Inflammatory macrophage treated with lipopolysaccharide for 1 hour (primary cell): ENCODE measurements around the gene PABPC1L2B.
"Not testable (repeated sequence)": the region's sequence is repeated elsewhere in the genome, so short reads cannot be mapped to it uniquely, and the experiment has no call there.

Experiments used
- DNase-seq, 2 donors: peaks; one replicate each; pipeline ENCODE4 v3.0.0-alpha.2; 2020 to 2022

The PABPC1L2B gene

GRCh38 chrX:73002733-73003132 is at the start of gene PABPC1L2B:
PABPC1L2B (plus strand) TSS chrX:73002939; CDS start chrX:73003643, 704 bp downstream.
- DNase-seq = not testable (repeated sequence)

GRCh38 chrX:72959971-72960370 is 42.8 kb upstream of the PABPC1L2B start:
- DNase-seq = not testable (repeated sequence)

- not testable (repeated sequence) for DNase-seq
Measured at GRCh38 chrX:72971859-72972258, 30.9 kb upstream of the PABPC1L2B start.

DNA sequence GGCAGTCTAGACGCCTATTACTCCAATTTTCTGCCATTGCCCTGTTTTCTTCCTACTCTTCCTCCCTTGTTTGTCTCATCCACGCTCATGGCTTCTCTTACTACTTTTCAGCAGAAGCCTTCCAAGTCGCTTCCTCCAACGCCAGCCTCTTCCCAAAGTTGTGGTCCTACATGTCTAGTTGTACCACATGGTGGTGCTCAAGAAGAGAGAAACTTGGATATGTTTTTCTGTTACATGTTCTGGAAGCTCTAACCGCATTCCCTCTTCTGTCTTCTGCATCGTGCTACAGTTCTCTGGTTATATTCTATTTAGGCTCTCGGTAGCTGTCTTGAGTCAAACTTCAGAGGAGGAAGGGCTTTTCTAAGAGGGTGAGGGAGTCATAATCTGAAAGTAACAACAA is 27.9 kb upstream of the PABPC1L2B start:
- not testable (repeated sequence) for DNase-seq

DNA sequence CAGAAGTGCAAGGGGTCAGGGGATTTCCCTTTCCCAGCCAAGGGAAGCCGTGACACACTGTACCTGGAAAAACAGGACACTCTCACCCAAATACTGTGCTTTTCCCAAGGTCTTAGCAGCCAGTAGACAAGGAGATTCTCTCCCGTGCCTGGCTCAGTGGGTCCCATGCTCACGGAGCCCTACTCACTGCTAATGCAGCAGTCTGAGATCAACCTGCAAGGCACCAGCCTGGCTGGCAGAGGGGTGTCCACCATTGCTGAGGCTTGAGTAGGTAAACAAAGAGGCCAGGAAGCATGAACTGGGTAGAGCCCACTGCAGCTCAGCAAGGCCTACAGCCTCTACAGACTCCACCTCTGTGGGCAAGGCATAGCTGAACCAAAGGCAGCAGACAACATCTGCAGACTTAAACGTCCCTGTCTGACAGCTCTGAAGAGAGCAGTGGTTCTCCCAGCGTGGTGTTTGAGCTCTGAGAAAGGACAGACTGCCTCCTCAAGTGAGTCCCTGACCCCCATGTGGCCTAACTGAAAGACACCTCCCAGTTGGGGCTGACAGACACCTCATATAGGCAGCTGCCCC is 21.8 kb upstream of the PABPC1L2B start:
- DNase-seq = not testable (repeated sequence)

DNA sequence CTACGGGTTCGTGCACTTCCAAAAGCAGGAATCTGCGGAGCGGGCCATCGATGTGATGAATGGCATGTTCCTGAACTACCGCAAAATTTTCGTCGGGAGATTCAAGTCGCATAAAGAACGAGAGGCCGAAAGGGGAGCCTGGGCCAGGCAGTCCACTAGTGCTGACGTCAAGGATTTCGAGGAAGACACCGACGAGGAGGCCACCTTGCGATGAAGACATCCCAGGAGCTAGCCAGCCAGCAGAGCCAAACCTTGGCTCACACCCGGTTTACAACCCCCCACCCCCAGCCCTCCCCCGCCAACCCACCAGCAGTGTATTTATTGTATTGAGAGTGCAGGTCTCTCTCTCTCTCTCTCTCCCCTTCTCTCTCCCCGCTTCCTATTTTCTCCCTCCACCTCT is 1.3 kb downstream of the PABPC1L2B start:
- DNase-seq = not testable (repeated sequence)

DNA sequence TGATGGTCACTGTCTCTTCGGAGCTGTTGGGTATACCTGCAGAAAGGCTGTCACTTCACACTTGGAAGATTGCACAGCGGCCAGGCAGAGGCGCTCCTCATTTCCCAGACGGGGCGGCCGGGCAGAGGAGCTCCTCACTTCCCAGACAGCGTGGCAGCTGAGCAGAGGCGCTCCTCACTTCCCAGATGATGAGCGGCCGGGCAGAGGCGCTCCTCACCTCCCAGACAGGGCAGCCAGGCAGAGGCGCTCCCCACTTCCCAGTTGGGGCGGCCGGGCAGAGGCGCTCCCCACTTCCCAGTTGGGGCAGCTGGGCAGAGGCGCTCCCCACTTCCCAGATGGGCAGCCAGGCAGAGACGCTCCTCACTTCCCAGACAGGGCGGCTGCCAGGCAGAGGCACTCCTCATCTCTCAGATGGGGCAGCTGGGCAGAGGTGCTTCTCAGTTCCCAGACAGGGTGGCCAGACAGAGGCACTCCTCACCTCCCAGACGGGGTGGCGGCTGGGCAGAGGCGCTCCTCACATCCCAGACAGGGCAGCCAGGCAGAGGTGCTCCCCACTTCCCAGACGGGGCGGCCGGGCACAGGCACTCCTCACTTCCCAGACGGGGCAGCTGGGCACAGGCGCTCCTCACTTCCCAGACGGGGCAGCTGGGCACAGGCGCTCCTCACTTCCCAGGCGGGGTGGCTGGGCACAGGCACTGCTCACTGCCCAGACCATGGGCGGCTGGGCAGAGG is 18.8 kb downstream of the PABPC1L2B start:
- DNase-seq = no peak

DNA sequence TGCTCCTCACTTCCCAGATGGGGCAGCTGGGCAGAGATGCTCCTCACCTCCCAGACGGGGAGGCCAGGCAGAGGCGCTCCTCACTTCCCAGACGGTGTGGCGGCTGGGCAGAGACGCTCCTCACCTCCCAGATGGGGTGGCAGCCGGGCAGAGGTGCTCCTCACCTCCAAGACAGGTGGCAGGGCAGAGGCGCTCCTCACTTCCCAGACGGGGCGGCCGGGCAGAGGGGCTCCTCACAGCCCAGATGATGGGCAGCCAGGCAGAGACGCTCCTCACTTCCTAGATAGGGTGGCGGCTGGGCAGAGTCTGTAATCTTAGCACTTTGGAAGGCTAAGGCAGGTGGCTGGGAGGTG is 19.3 kb downstream of the PABPC1L2B start:
- not testable (repeated sequence) for DNase-seq

DNA sequence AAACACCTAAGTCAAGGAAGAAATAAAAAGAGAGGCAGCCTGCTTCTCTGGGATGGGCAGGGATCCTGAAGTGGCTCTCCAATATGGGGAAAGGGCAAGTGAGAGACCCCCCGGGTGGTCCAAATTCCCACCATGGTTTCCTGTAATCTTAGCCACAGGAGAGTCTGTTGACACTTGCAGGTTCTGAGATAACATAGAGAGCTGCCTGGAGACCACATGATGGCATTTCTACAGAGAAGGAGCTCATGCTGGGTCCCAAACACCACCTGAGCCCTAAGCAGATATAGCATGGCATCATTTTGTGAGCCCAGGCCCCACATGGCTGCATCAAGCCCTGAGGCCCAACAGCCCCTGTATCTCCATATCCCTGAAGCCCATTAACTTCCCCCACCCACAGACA is 26.1 kb downstream of the PABPC1L2B start:
- no peak for DNase-seq
